HG02642 (cell line): ENCODE results near the gene CFAP61.

Experiments used
- ATAC-seq: cut with Tn5 transposase; IDR thresholded peaks from one replicate; pipeline ENCODE4 v1.9.1; 2021; ENCODE audit warnings: mild to moderate bottlenecking; ENCODE audit not compliant: unreplicated experiment, poor library complexity

CFAP61 gene

GRCh38 chr20:20027284-20027683, 25.0 kb upstream of the CFAP61 start:
- no peak for ATAC-seq

GRCh38 chr20:20031790-20032189, 20.5 kb upstream of the CFAP61 start:
- ATAC-seq = no peak

- no peak for ATAC-seq
These were observed 17.8 kb upstream of the CFAP61 start for GRCh38 chr20:20034486-20034885.

- no peak for ATAC-seq
These were observed 15.6 kb upstream of the CFAP61 start for GRCh38 chr20:20036756-20037155.

- ATAC-seq = no peak
These were observed 14.4 kb upstream of the CFAP61 start for GRCh38 chr20:20037960-20038359.

GRCh38 chr20:20038586-20038985, 13.7 kb upstream of the CFAP61 start:
- ATAC-seq = no peak

GRCh38 chr20:20039752-20040387, 12.5 kb upstream of the CFAP61 start:
- ATAC-seq = no peak

- no peak for ATAC-seq
These were observed 612 bp upstream of the CFAP61 start for GRCh38 chr20:20051767-20052073.

GRCh38 chr20:20060234-20060998, 8.1 kb downstream of the CFAP61 start:
- ATAC-seq = no peak

GRCh38 chr20:20063941-20064702, 11.8 kb downstream of the CFAP61 start:
- no peak for ATAC-seq

GRCh38 chr20:20065361-20065760, 13.0 kb downstream of the CFAP61 start:
- ATAC-seq = no peak

GRCh38 chr20:20070871-20071726, 18.8 kb downstream of the CFAP61 start:
- no peak for ATAC-seq

GRCh38 chr20:20073801-20074371, 21.6 kb downstream of the CFAP61 start:
- ATAC-seq = no peak

- ATAC-seq = no peak
These were observed 22.7 kb downstream of the CFAP61 start for GRCh38 chr20:20075032-20075431.

- ATAC-seq = no peak
These were observed 24.1 kb downstream of the CFAP61 start for GRCh38 chr20:20076297-20077065.

- ATAC-seq = no peak
These were observed 25.7 kb downstream of the CFAP61 start for GRCh38 chr20:20078041-20078440.

- no peak for ATAC-seq
These were observed 26.9 kb downstream of the CFAP61 start for GRCh38 chr20:20079102-20079784.

- ATAC-seq = no peak
These were observed 31.5 kb downstream of the CFAP61 start for GRCh38 chr20:20083807-20084206.

- no peak for ATAC-seq
These were observed 32.0 kb downstream of the CFAP61 start for GRCh38 chr20:20084296-20084752.
